HG03039 (cell line): Measurements from ENCODE around the gene AEBP1.

Experiments used
- ATAC-seq: cut with Tn5 transposase; IDR thresholded peaks from one replicate; pipeline ENCODE4 v1.9.1; 2021; ENCODE audit warnings: mild to moderate bottlenecking, moderate library complexity; ENCODE audit not compliant: unreplicated experiment

AEBP1 gene

GRCh38 chr7:44066494-44067063, 37.6 kb upstream of the AEBP1 start:
- no peak for ATAC-seq

GRCh38 chr7:44067064-44067951, 36.8 kb upstream of the AEBP1 start:
- ATAC-seq = no peak

GRCh38 chr7:44068054-44068453, 36.1 kb upstream of the AEBP1 start:
- ATAC-seq = no peak

GRCh38 chr7:44071726-44072363, 32.3 kb upstream of the AEBP1 start:
- no peak for ATAC-seq

- no peak for ATAC-seq
Measured at GRCh38 chr7:44072364-44073231, 31.5 kb upstream of the AEBP1 start.

GRCh38 chr7:44073664-44074348, 30.3 kb upstream of the AEBP1 start:
- peak; percentile 62 for ATAC-seq

- ATAC-seq = no peak
Measured at GRCh38 chr7:44074349-44074695, 29.8 kb upstream of the AEBP1 start.

- no peak for ATAC-seq
Measured at GRCh38 chr7:44075296-44076075, 28.7 kb upstream of the AEBP1 start.

- no peak for ATAC-seq
Measured at GRCh38 chr7:44076101-44076895, 27.8 kb upstream of the AEBP1 start.

- no peak for ATAC-seq
Measured at GRCh38 chr7:44077061-44077460, 27.1 kb upstream of the AEBP1 start.

GRCh38 chr7:44077681-44078091, 26.5 kb upstream of the AEBP1 start:
- ATAC-seq = no peak

- no peak for ATAC-seq
Measured at GRCh38 chr7:44078521-44078920, 25.6 kb upstream of the AEBP1 start.

- no peak for ATAC-seq
Measured at GRCh38 chr7:44079331-44080021, 24.7 kb upstream of the AEBP1 start.

GRCh38 chr7:44080118-44080517, 24.0 kb upstream of the AEBP1 start:
- ATAC-seq = no peak

- ATAC-seq = no peak
Measured at GRCh38 chr7:44080686-44081265, 23.4 kb upstream of the AEBP1 start.

- ATAC-seq = no peak
Measured at GRCh38 chr7:44081266-44081748, 22.8 kb upstream of the AEBP1 start.

- ATAC-seq = peak; percentile 89
Measured at GRCh38 chr7:44082541-44083207, 21.5 kb upstream of the AEBP1 start.
